B cell (primary cell): ENCODE measurements around the gene HERPUD1.

Source experiments
- EZH2 ChIP-seq: IDR thresholded peaks from 2 replicates; pipeline ENCODE4 v1.6.1; 2012; ENCODE audit warnings: borderline replicate concordance, low read depth, mild to moderate bottlenecking, moderate library complexity, low read length; ENCODE audit not compliant: insufficient read depth, poor library complexity, severe bottlenecking
- TF ChIP-seq, protein P1 (sequence below): fragments of 200-600 bp; IDR thresholded peaks from one replicate; pipeline ENCODE4 v1.8.0; 2022; ENCODE audit warnings: antibody characterized with exemption, mild to moderate bottlenecking

DNA sequence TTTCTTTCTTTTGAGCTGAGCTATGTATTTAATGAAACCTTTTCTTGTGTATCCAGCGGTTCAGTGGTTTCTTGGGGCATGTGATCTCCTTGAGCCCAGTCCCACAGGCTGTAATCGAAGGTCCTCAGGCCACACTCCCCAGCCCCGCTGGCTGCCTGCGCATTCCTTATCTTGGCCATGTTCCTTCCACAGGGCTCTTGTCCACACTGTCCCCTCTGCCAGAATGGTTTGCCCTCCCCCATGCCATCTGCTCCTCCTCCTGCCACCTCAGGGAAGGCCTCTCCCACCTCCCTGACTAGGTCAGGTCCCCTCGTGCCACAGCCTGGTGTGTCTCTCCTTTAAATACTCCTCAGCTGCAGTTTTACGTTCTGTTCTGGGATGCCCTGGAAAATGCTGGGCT lies 45.3 kb downstream of the HERPUD1 start:
- TF ChIP-seq, protein P1, sequence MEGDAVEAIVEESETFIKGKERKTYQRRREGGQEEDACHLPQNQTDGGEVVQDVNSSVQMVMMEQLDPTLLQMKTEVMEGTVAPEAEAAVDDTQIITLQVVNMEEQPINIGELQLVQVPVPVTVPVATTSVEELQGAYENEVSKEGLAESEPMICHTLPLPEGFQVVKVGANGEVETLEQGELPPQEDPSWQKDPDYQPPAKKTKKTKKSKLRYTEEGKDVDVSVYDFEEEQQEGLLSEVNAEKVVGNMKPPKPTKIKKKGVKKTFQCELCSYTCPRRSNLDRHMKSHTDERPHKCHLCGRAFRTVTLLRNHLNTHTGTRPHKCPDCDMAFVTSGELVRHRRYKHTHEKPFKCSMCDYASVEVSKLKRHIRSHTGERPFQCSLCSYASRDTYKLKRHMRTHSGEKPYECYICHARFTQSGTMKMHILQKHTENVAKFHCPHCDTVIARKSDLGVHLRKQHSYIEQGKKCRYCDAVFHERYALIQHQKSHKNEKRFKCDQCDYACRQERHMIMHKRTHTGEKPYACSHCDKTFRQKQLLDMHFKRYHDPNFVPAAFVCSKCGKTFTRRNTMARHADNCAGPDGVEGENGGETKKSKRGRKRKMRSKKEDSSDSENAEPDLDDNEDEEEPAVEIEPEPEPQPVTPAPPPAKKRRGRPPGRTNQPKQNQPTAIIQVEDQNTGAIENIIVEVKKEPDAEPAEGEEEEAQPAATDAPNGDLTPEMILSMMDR: no peak
- TF ChIP-seq EZH2: no peak
